Measurements from ENCODE around the gene GRB10.
"Not testable (repeated sequence)": the region's sequence is repeated elsewhere in the genome, so short reads cannot be mapped to it uniquely, and the experiment has no call there.

Gene GRB10

DNA sequence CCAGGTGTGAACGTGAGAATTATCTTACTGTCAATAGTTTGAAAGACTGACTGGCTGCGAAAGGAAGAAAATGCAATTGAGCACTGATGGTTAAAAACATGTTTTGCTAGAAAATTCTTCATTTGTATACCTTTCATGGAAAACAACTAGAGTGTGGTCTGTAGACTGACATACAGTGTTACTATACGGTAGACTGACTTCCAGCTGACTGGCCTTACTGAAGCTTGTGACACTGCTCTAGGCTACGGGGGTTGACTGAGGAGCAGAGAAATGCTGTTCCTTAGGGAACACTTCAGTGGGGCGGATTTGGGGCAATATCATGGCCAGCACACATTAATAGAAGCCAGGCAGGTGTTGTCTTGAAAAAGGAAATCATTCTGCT lies 191.6 kb downstream of the GRB10 start:
- FAIRE-seq = no peak
- DNase-seq (ENCODE audit: insufficient read length, low spot score) = no peak
- TF ChIP-seq, protein P1, sequence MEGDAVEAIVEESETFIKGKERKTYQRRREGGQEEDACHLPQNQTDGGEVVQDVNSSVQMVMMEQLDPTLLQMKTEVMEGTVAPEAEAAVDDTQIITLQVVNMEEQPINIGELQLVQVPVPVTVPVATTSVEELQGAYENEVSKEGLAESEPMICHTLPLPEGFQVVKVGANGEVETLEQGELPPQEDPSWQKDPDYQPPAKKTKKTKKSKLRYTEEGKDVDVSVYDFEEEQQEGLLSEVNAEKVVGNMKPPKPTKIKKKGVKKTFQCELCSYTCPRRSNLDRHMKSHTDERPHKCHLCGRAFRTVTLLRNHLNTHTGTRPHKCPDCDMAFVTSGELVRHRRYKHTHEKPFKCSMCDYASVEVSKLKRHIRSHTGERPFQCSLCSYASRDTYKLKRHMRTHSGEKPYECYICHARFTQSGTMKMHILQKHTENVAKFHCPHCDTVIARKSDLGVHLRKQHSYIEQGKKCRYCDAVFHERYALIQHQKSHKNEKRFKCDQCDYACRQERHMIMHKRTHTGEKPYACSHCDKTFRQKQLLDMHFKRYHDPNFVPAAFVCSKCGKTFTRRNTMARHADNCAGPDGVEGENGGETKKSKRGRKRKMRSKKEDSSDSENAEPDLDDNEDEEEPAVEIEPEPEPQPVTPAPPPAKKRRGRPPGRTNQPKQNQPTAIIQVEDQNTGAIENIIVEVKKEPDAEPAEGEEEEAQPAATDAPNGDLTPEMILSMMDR (IDR thresholded peaks at IDR 0.05; ENCODE audit: insufficient read depth, missing control alignments) = no peak

DNA sequence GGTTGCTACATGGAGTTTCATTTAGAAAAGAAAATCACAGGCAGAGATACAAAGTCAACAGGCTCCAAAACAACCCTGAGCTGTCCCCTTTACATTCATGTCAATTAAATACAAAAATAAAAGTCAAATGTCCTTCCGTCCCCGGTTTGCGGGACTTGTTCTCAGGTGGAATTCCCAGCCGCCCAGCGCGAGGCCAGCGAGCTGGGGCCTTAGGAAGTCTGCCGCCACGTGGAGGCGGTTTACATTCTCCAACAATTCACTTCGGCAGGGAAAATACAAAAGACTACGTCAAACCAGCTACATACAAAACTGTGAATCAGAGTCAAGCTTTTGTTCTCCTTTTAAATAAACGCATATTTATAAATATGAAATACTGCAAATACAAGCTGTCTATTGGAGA lies 192.2 kb downstream of the GRB10 start:
- FAIRE-seq (peak; percentile 6), DNase-seq (ENCODE audit: insufficient read length, low spot score) (no peak)
- TF ChIP-seq, protein P1 (IDR thresholded peaks at IDR 0.05; ENCODE audit: insufficient read depth, missing control alignments) = no peak

DNA sequence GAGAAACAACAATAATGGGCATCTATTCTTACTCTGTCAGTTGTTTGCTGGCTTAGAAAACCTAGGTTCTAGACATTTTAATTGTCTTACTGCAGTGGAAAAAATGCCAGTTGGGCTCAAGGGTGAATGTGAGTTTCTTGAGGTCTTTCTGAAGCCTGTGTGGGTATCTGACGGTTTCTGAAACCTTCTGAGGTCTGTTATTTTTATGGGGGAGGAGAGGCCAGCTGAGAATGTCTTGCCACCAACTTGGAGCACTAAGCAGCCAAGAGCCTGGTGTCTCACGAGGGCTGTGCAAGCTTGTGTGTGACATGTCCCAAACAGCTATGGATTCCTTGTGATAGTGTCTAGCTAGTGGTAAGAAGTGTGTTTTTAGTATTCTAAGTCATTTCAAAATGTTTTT lies 193.3 kb downstream of the GRB10 start:
- FAIRE-seq (no peak), DNase-seq (ENCODE audit: insufficient read length, low spot score) (no peak)
- TF ChIP-seq, protein P1 (IDR thresholded peaks at IDR 0.05; ENCODE audit: insufficient read depth, missing control alignments) = no peak

DNA sequence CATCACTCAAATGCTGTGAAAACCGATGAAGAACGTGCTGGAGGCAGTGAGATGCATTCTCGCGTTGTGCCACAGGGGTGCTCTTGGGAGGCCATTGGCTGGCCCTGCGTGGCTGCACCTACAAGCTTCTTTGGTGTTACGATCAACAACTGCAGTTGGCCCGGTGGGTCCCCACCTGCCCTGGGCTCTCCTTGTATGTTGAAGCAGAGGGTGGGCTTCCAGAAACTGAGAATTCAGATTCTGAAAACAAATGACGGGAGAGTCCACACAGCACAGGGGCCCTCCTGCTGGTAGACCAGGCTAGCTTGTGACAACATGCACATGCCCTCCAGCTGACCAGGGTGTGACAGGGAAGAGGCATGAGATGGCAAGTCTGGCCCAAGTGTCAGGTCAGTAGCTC lies 193.8 kb downstream of the GRB10 start:
- TF ChIP-seq, protein P1 (IDR thresholded peaks at IDR 0.05; ENCODE audit: insufficient read depth, missing control alignments) = no peak
- no peak for DNase-seq (ENCODE audit: insufficient read length, low spot score)
- FAIRE-seq = no peak

DNA sequence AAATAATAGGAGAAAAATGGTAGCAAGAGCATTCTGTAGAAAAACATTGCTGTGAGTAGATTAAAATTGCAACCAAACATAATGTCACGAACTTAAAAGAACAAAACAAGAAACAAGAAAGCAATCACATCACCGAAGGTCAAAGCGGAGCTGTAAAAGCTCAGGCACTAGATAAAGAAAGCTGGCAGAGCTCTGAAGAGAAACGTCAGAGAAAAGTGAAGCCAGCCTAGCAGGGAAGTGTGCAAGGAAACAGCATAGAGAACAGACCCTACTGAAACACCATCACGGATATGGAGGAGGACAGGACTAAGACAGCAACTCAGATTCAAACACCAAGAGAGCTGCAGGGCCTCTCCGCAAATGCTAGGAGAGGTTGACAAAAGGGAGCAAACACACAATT lies 195.0 kb downstream of the GRB10 start:
- no peak for FAIRE-seq
- no peak for DNase-seq (ENCODE audit: insufficient read length, low spot score)

DNA sequence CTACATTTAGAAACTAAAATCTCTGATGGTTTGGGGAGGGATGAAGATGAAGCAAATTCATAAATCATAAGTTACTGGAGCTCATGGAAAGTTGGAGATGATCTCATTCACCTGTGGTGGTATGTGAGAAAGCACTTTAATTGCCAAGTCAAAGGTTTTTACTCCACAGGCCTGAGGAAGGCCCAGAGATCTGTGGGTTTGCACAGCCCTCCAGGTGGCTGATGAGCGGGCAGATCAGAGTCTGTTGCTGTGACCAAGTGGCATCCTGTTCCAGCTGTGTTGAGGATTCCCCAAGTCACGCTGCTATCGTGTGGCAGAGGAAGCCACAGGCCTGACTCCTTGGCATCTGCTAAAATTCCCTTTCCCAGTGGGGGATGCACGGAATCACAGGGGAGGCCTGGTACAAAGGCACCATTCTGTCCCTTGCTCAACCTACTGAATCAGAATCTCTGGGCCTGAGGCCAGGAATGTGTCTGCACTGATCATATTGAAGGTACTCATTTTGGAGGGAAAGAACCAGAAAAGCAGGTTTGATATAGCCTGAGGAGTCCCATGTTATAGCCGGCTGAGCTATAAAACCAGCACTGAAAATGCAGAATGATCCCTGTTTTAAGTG lies 197.8 kb downstream of the GRB10 start:
- FAIRE-seq (no peak), DNase-seq (ENCODE audit: insufficient read length, low spot score) (no peak)
- TF ChIP-seq, protein P1 (IDR thresholded peaks at IDR 0.05; ENCODE audit: insufficient read depth, missing control alignments) = no peak

More for the DNA sequence above, 195.0 kb downstream of the GRB10 start:
- TF ChIP-seq, protein P1 (IDR thresholded peaks at IDR 0.05; ENCODE audit: insufficient read depth, missing control alignments) = no peak

DNA sequence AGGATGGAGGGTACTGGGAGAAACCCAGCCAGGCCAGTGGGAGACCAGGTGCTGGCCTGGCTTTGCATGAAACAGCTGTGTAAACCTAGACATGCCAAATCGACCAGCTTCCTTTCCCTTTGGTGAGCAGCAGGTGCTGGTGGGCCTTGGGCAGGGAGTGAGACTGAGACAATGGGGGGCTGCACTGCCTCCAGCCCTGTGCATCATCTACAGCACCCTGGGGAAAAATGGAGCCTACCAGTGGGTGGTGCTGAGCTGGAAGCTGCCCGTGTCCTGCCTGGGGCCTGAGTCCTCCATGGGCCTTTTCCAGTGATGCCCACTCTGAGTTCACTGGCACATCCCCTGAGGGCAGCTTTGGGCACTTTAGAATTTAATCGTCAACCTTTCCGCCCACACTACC lies 198.3 kb downstream of the GRB10 start:
- DNase-seq (ENCODE audit: insufficient read length, low spot score) (no peak), FAIRE-seq (no peak)
- TF ChIP-seq, protein P1 (IDR thresholded peaks at IDR 0.05; ENCODE audit: insufficient read depth, missing control alignments) = no peak

DNA sequence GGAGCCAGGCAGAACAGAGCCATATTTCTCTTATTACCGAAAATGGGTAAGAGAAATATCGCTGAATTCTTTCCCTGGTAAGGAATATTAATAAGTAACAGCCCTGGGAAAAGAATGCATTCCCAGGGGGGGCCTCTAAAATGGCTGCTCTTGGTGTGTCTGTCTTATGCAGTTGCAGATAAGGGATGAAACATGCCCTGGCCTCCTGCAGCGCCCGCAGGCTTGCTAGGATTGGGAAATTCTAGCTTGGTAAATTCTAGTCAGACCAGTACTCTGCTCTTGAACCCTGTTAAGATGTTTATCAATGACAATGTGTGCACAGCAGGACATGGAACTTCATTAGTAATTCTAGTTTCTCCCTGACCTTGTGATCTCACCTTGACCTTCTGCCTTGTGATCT lies 199.4 kb downstream of the GRB10 start:
- not testable (repeated sequence) for FAIRE-seq; DNase-seq (ENCODE audit: insufficient read length, low spot score)

DNA sequence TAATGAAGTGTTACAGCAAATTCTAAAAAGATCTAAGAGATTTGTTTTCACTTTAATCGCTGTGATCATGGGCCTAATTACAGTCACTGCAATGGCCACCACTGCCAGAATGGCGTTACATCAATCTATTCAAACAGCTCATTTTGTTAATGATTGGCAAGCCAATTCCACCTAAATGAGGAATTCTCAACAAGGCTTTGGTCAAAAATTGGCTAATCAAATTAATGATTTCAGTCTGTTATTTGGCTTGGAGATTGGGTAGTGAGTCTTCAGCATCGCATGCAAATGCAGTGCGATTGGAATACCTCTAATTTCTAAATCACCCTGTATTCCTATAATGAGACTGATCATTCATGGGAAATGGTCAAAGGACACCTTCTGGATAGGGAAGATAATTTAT lies 200.4 kb downstream of the GRB10 start:
- FAIRE-seq = not testable (repeated sequence)

DNA sequence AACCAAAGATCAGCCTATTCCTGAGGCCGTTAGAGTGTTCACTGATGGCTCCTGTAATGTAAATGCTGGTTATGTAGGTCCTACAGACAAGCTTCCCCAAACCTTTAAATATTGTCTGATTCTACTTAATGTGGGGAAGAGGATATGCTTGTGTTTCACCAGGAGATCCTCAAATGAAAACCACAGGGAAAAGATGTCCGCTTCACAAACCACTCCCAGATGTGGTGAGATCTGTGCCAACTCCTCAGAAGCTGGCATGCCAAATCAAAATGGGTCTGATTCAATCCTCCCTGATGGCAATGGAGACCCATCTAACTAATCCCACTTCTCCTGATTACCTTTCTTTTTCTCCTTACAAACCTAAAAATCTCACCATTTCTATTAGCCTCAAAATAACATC lies 202.0 kb downstream of the GRB10 start:
- not testable (repeated sequence) for DNase-seq (ENCODE audit: insufficient read length, low spot score); FAIRE-seq

More for the DNA sequence above, 200.4 kb downstream of the GRB10 start:
- not testable (repeated sequence) for DNase-seq (ENCODE audit: insufficient read length, low spot score)

All from D721Med (cell line).